Panc1 (cell line): ENCODE measurements around the gene SLC7A4.

Source experiments
- REST ChIP-seq, 2 experiments: IDR thresholded peaks; 2 replicates each; pipeline ENCODE4 v1.6.1; 2011 to 2012; ENCODE audit warnings: low read depth in 2 of 2, control low read depth in 1 of 2, low read length in 1 of 2, mild to moderate bottlenecking in 1 of 2, moderate library complexity in 1 of 2; ENCODE audit not compliant: insufficient read depth in 1 of 2
- SIN3A ChIP-seq: IDR thresholded peaks from 2 replicates; pipeline ENCODE4 v1.6.1; 2012; ENCODE audit warnings: low read depth, mild to moderate bottlenecking, low read length, moderate library complexity, borderline replicate concordance; ENCODE audit not compliant: insufficient read depth
- TF ChIP-seq, protein P1 (sequence below): fragments of 450-650 bp; IDR thresholded peaks from 2 replicates; pipeline ENCODE4 v1.5.1; 2017; ENCODE audit warnings: mild to moderate bottlenecking

GRCh38 chr22:20994902-20995241 lies 37.5 kb downstream of the SLC7A4 start:
- TF ChIP-seq, protein P1, sequence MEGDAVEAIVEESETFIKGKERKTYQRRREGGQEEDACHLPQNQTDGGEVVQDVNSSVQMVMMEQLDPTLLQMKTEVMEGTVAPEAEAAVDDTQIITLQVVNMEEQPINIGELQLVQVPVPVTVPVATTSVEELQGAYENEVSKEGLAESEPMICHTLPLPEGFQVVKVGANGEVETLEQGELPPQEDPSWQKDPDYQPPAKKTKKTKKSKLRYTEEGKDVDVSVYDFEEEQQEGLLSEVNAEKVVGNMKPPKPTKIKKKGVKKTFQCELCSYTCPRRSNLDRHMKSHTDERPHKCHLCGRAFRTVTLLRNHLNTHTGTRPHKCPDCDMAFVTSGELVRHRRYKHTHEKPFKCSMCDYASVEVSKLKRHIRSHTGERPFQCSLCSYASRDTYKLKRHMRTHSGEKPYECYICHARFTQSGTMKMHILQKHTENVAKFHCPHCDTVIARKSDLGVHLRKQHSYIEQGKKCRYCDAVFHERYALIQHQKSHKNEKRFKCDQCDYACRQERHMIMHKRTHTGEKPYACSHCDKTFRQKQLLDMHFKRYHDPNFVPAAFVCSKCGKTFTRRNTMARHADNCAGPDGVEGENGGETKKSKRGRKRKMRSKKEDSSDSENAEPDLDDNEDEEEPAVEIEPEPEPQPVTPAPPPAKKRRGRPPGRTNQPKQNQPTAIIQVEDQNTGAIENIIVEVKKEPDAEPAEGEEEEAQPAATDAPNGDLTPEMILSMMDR = no peak
- no peak for TF ChIP-seq REST (IDR thresholded peaks at IDR 0.05; ENCODE audit: insufficient read depth in 1 of 2, low read depth in 2 of 2, low read length in 1 of 2)
- no peak for TF ChIP-seq SIN3A
